Sigmoid colon (tissue), 4 donors: ENCODE measurements around the gene GNA12.

Source experiments
- EP300 ChIP-seq, 4 donors: sonication (generic); formaldehyde crosslinking; IDR thresholded peaks; one replicate each; pipeline ENCODE4 v1.6.1; 2017; ENCODE audit warnings: antibody characterized with exemption in 4 of 4
- POLR2AphosphoS5 ChIP-seq, 4 donors: sonication (generic); formaldehyde crosslinking; IDR thresholded peaks; one replicate each; pipeline ENCODE4 v1.6.1; 2017; ENCODE audit warnings: antibody characterized with exemption in 4 of 4
- TF ChIP-seq, protein P1 (sequence below), 4 experiments: fragments of 450-650 bp in 3 of 4; fragments of 200-600 bp in 1 of 4; IDR thresholded peaks; one replicate each; pipeline ENCODE4 v1.5.1; 2016 to 2019; ENCODE audit warnings: antibody characterized with exemption in 4 of 4, mild to moderate bottlenecking in 3 of 4, moderate library complexity in 2 of 4

DNA sequence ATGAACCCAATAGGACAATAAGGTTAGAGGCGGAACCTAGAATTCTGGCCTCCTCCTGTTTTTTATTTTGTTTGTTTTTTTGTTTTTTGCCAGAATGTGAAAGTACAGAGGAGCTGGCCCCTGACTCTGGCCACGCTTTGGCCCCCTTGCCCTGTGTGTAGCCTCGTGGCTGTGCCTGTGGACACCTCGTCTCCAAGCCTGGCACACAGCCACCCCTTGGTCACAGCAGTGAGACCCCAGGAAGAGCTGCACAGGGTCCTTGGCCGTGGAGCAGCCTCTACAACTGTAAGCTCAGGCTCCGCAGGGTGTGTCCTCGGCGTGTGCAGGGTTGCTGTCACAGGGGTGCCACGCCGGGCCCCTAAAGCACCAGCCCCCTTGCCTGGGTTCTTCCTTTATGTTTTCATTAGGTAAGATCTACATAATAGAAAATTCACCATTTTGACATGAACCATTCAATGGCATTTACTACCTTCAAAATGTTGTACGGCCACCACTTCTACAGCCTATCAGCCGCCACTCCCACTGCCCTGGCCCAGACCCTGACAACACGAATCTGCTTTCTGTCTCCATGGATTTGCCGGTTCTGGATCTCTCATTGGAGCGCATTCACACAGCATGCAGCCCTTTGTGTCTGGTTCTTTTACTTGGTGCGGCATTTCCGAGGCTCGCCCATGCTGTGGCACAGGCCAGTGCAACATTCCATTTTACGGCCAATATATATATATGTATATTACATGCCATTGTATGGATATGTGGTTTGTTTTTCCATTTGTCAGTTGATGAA lies 105.2 kb downstream of the GNA12 start:
- TF ChIP-seq EP300 (IDR thresholded peaks at IDR 0.05) = no peak
- TF ChIP-seq, protein P1, sequence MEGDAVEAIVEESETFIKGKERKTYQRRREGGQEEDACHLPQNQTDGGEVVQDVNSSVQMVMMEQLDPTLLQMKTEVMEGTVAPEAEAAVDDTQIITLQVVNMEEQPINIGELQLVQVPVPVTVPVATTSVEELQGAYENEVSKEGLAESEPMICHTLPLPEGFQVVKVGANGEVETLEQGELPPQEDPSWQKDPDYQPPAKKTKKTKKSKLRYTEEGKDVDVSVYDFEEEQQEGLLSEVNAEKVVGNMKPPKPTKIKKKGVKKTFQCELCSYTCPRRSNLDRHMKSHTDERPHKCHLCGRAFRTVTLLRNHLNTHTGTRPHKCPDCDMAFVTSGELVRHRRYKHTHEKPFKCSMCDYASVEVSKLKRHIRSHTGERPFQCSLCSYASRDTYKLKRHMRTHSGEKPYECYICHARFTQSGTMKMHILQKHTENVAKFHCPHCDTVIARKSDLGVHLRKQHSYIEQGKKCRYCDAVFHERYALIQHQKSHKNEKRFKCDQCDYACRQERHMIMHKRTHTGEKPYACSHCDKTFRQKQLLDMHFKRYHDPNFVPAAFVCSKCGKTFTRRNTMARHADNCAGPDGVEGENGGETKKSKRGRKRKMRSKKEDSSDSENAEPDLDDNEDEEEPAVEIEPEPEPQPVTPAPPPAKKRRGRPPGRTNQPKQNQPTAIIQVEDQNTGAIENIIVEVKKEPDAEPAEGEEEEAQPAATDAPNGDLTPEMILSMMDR (IDR thresholded peaks at IDR 0.05) = no peak
- no peak for TF ChIP-seq POLR2AphosphoS5 (IDR thresholded peaks at IDR 0.05)
